ENCODE data around the gene CAV1. TPM values are rescaled to one million over a fixed set of nuclear protein-coding genes. Genes with fewer than 3 reads are reported as not detected.

CAV1 gene
- total RNA-seq, 1 donor from 2014 or later, result 157 TPM

DNA sequence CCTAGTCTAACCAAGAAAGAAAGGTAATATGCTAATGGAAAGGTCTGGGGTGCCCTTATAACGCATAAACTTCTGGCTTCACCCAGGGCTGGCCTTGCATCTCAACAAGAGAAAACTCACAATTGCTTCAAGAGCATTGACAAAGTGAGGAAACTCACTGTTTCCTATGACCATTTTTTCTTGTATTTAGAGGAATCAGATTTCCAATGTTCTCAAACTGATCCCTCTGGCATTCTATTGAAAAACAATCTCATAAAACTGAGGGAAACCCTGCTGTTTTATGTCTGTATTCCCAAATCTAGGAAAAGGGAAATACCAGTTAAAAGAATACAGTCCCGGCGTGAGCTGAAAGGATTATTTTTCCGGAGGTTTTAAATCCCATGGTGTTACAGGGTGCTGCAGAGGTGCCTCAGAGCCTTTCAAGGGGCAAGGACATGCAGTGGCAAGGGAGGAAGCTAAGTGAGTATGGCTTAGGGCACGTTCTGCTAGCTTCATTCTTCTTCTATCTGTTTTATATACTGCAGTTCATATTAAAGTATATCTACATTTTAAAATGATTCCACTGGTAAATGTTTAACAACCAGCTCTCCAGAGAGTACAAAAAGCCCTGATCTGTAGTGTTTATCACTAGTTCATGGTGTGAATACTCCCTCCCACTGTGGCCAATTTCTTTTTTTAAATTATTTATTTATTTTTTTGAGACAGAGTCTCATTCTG, 68.7 kb downstream of the CAV1 start:
- Histone ChIP-seq H3K4me3 (ENCODE audit: low read depth, low read length) (no peak overlapping the region), H3K36me3 (ENCODE audit: control insufficient read depth, insufficient read depth, low read length) (no peaks in the 10 kb centered on the region), H3K27me3 (ENCODE audit: control insufficient read depth, insufficient read depth, low read length) (no peaks in the 10 kb centered on the region)
- no peak for DNase-seq (ENCODE audit: low read depth)
- TF ChIP-seq, protein P1, sequence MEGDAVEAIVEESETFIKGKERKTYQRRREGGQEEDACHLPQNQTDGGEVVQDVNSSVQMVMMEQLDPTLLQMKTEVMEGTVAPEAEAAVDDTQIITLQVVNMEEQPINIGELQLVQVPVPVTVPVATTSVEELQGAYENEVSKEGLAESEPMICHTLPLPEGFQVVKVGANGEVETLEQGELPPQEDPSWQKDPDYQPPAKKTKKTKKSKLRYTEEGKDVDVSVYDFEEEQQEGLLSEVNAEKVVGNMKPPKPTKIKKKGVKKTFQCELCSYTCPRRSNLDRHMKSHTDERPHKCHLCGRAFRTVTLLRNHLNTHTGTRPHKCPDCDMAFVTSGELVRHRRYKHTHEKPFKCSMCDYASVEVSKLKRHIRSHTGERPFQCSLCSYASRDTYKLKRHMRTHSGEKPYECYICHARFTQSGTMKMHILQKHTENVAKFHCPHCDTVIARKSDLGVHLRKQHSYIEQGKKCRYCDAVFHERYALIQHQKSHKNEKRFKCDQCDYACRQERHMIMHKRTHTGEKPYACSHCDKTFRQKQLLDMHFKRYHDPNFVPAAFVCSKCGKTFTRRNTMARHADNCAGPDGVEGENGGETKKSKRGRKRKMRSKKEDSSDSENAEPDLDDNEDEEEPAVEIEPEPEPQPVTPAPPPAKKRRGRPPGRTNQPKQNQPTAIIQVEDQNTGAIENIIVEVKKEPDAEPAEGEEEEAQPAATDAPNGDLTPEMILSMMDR (IDR thresholded peaks at IDR 0.05; ENCODE audit: insufficient read depth, low read length, severe bottlenecking), result no peak
- FAIRE-seq, result no peak

DNA sequence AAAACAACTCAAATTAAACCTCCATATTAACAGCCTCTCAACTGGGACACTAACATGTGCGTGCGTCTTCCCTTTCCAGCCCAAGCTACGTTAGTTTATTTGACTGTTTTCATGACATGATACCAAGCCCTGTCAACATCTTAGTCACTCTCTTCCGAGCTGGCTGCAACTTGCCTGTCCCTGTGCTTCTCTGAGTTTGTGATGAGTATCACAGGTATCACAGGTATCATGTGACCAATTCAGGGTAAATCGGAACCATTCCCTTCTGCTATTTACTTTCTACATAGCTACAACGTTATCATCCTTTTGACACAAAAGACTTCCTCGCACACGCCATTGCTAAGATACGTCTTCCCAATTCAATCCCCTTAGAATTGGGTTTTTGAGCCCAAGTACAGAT, 70.2 kb downstream of the CAV1 start:
- peak; percentile 95 for DNase-seq (ENCODE audit: low read depth)
- Histone ChIP-seq H3K4me3 (ENCODE audit: low read depth, low read length) (no peak overlapping the region), H3K27me3 (ENCODE audit: control insufficient read depth, insufficient read depth, low read length) (no peaks in the 10 kb centered on the region), H3K36me3 (ENCODE audit: control insufficient read depth, insufficient read depth, low read length) (no peaks in the 10 kb centered on the region)
- TF ChIP-seq, protein P1 (IDR thresholded peaks at IDR 0.05; ENCODE audit: insufficient read depth, low read length, severe bottlenecking), result no peak
- peak; percentile 98 for FAIRE-seq

- FAIRE-seq (no peak), DNase-seq (ENCODE audit: low read depth) (no peak)
- Histone ChIP-seq H3K36me3 (ENCODE audit: control insufficient read depth, insufficient read depth, low read length) (no peaks in the 10 kb centered on the region), H3K4me3 (ENCODE audit: low read depth, low read length) (no peak overlapping the region), H3K27me3 (ENCODE audit: control insufficient read depth, insufficient read depth, low read length) (no peaks in the 10 kb centered on the region)
- TF ChIP-seq, protein P1 (IDR thresholded peaks at IDR 0.05; ENCODE audit: insufficient read depth, low read length, severe bottlenecking), result no peak
Measured at GRCh38 chr7:116597384-116597783, 72.5 kb downstream of the CAV1 start.

GRCh38 chr7:116598278-116598677, 73.4 kb downstream of the CAV1 start:
- Histone ChIP-seq H3K4me3 (ENCODE audit: low read depth, low read length) (no peak overlapping the region), H3K27me3 (ENCODE audit: control insufficient read depth, insufficient read depth, low read length) (no peaks in the 10 kb centered on the region), H3K36me3 (ENCODE audit: control insufficient read depth, insufficient read depth, low read length) (no peaks in the 10 kb centered on the region)
- DNase-seq (ENCODE audit: low read depth) (no peak), FAIRE-seq (no peak)
- TF ChIP-seq, protein P1 (IDR thresholded peaks at IDR 0.05; ENCODE audit: insufficient read depth, low read length, severe bottlenecking), result peak; percentile 32

DNA sequence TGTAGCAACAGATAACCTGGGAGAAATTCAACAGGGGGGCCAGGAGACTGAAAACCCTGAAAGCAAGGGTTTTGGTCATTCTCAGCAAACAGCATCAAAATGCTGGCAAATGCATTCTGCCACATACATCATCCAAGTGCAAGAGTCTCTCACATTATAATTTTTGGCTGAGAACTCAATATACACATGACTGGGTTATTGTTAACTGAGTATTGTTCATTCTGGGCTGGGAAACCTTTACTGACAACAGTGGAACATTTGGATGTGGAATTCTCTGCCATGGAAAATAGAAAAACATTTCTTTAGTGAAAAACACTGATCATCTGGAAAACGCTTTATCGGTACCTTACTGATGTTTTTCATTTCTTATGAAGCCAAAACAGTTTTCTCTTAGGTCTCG, 74.0 kb downstream of the CAV1 start:
- TF ChIP-seq, protein P1 (IDR thresholded peaks at IDR 0.05; ENCODE audit: insufficient read depth, low read length, severe bottlenecking), result no peak
- Histone ChIP-seq H3K4me3 (ENCODE audit: low read depth, low read length) (no peak overlapping the region), H3K36me3 (ENCODE audit: control insufficient read depth, insufficient read depth, low read length) (no peaks in the 10 kb centered on the region), H3K27me3 (ENCODE audit: control insufficient read depth, insufficient read depth, low read length) (no peaks in the 10 kb centered on the region)
- no peak for DNase-seq (ENCODE audit: low read depth)
- FAIRE-seq, result no peak

DNA sequence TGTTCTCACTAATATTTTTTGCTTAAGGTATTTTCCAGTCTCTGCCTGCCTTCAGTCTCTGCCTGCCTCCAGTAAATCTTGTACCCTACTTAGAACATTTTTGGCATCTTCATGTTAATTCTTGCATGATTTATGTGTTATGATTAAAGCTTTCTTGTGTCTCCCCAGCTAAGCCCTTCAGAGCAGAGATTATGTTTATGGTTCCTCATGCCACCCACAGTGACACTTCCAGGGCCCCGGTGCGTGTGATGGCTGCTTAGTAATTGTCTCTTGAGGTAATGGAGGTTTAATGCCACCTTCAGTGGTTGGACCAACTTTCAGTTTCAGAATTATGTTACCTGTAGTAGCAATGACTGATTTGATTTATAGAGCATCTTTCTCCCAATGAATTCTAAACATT, 76.6 kb downstream of the CAV1 start:
- no peak for FAIRE-seq
- Histone ChIP-seq H3K27me3 (ENCODE audit: control insufficient read depth, insufficient read depth, low read length) (no peaks in the 10 kb centered on the region), H3K36me3 (ENCODE audit: control insufficient read depth, insufficient read depth, low read length) (no peaks in the 10 kb centered on the region), H3K4me3 (ENCODE audit: low read depth, low read length) (no peak overlapping the region)
- TF ChIP-seq, protein P1 (IDR thresholded peaks at IDR 0.05; ENCODE audit: insufficient read depth, low read length, severe bottlenecking), result no peak
- no peak for DNase-seq (ENCODE audit: low read depth)
